Measurements from ENCODE around the gene SUPT7L. TPM values are rescaled to one million over a fixed set of nuclear protein-coding genes. Genes with fewer than 3 reads are reported as not detected.

The SUPT7L gene
- total RNA-seq, 4 donors from 2014 or later, result 28.2 to 46.2 (median 40.2) TPM

GRCh38 chr2:27705851-27706622 is 42.6 kb upstream of the SUPT7L start:
- H3K36me3 ChIP-seq, result no peaks in the 10 kb centered on the region
- peak in 2 of 3 donors; percentile 58 to 65 for DNase-seq
- no peaks in the 10 kb centered on the region for H3K9me3 ChIP-seq
- H3K27me3 ChIP-seq, result no peaks in the 10 kb centered on the region
- no peak for TF ChIP-seq POLR2A (IDR thresholded peaks at IDR 0.05)
- no peak for TF ChIP-seq CTCF (IDR thresholded peaks at IDR 0.05)
- no peak overlapping the region for H3K4me3 ChIP-seq
- peaks cover 0 to 3% (median 0%) of the 10 kb centered on the region in 4 donors for H3K4me1 ChIP-seq
- peak overlapping the region in 3 of 4 donors; percentile 4 to 71 (median 51) for H3K27ac ChIP-seq

- H3K9me3 ChIP-seq, result no peaks in the 10 kb centered on the region
- DNase-seq, result no peak
- H3K27me3 ChIP-seq, result no peaks in the 10 kb centered on the region
- no peak for TF ChIP-seq CTCF (IDR thresholded peaks at IDR 0.05)
- no peak for TF ChIP-seq POLR2A (IDR thresholded peaks at IDR 0.05)
- H3K36me3 ChIP-seq, result no peaks in the 10 kb centered on the region
- H3K4me1 ChIP-seq, result peaks cover 0 to 3% (median 0%) of the 10 kb centered on the region in 4 donors
- no peak overlapping the region for H3K27ac ChIP-seq
- no peak overlapping the region for H3K4me3 ChIP-seq
Measured at GRCh38 chr2:27704342-27704876, 41.0 kb upstream of the SUPT7L start.

- peak; percentile 73 to 93 (median 76) for DNase-seq
- peak; percentile 69 to 95 (median 90) for TF ChIP-seq CTCF (IDR thresholded peaks at IDR 0.05)
- no peak for TF ChIP-seq POLR2A (IDR thresholded peaks at IDR 0.05)
- Histone ChIP-seq H3K27ac (no peak overlapping the region), H3K4me1 (peaks cover 0 to 3% (median 0%) of the 10 kb centered on the region in 4 donors), H3K9me3 (no peaks in the 10 kb centered on the region), H3K27me3 (no peaks in the 10 kb centered on the region), H3K4me3 (no peak overlapping the region), H3K36me3 (no peaks in the 10 kb centered on the region)
Measured at GRCh38 chr2:27703638-27704341, 40.4 kb upstream of the SUPT7L start.

- Histone ChIP-seq H3K36me3 (no peaks in the 10 kb centered on the region), H3K4me3 (no peak overlapping the region), H3K9me3 (no peaks in the 10 kb centered on the region), H3K4me1 (peaks cover 0 to 3% (median 0%) of the 10 kb centered on the region in 4 donors), H3K27me3 (no peaks in the 10 kb centered on the region), H3K27ac (no peak overlapping the region)
- no peak for TF ChIP-seq POLR2A (IDR thresholded peaks at IDR 0.05)
- no peak for TF ChIP-seq CTCF (IDR thresholded peaks at IDR 0.05)
- no peak for DNase-seq
Measured at GRCh38 chr2:27702302-27702701, 38.9 kb upstream of the SUPT7L start.

- H3K9me3 ChIP-seq, result no peaks in the 10 kb centered on the region
- no peak overlapping the region for H3K27ac ChIP-seq
- no peak overlapping the region for H3K4me3 ChIP-seq
- no peak for DNase-seq
- H3K4me1 ChIP-seq, result peaks cover 0 to 3% (median 0%) of the 10 kb centered on the region in 4 donors
- H3K36me3 ChIP-seq, result peaks cover 0 to 2% (median 0%) of the 10 kb centered on the region in 3 donors
- H3K27me3 ChIP-seq, result no peaks in the 10 kb centered on the region
- TF ChIP-seq CTCF (IDR thresholded peaks at IDR 0.05) (no peak), POLR2A (IDR thresholded peaks at IDR 0.05) (no peak)
Measured at GRCh38 chr2:27701676-27702075, 38.3 kb upstream of the SUPT7L start.
